Measurements from ENCODE around the gene GSTO1. TPM values are rescaled to one million over a fixed set of nuclear protein-coding genes. Genes with fewer than 3 reads are reported as not detected.
A peak's percentile ranks its signal among the peaks of the same experiment; 100 is the strongest.

GSTO1 gene
- total RNA-seq, 2 experiments from 2014 or later: 114 to 119 TPM

- Mint-ChIP-seq H3K4me3 (no peak overlapping the region), H3K9me3 (ENCODE audit: insufficient read depth) (no peaks in the 10 kb centered on the region), H3K27ac (no peak overlapping the region), H3K36me3 (ENCODE audit: low read depth) (peaks cover 80% of the 10 kb centered on the region), H3K4me1 (ENCODE audit: low read depth) (peaks cover 77% of the 10 kb centered on the region), H3K27me3 (ENCODE audit: low read depth) (no peaks in the 10 kb centered on the region)
- ChIA-PET CTCF (interaction anchor here (1.0 to 12.5 kb wide), 5 partner anchors 9 to 91 kb away, joined by 3 to 94 read pairs (median 7); partner anchors contain the start of gene CFAP58), POLR2A (interaction anchor here (2.6 kb wide), 1 partner anchor 9 kb away, joined by 11 read pairs; the partner anchor contains the start of gene GSTO1)
- no peak for DNase-seq
- ATAC-seq: no peak
Measured at GRCh38 chr10:104262055-104262454, 7.4 kb downstream of the GSTO1 start.

- ChIA-PET CTCF (interaction anchor here (1.4 to 6.2 kb wide), 2 partner anchors 9 to 10 kb away, joined by 5 to 31 read pairs; partner anchors contain the start of gene GSTO1), POLR2A (no interaction called here)
- Mint-ChIP-seq H3K36me3 (ENCODE audit: low read depth) (peaks cover 76% of the 10 kb centered on the region), H3K9me3 (ENCODE audit: insufficient read depth) (no peaks in the 10 kb centered on the region), H3K4me3 (no peak overlapping the region), H3K4me1 (ENCODE audit: low read depth) (peaks cover 78% of the 10 kb centered on the region), H3K27ac (no peak overlapping the region), H3K27me3 (ENCODE audit: low read depth) (no peaks in the 10 kb centered on the region)
- DNase-seq (no peak), ATAC-seq (no peak)
Measured at GRCh38 chr10:104264783-104265182, 10.1 kb downstream of the GSTO1 start.

DNA sequence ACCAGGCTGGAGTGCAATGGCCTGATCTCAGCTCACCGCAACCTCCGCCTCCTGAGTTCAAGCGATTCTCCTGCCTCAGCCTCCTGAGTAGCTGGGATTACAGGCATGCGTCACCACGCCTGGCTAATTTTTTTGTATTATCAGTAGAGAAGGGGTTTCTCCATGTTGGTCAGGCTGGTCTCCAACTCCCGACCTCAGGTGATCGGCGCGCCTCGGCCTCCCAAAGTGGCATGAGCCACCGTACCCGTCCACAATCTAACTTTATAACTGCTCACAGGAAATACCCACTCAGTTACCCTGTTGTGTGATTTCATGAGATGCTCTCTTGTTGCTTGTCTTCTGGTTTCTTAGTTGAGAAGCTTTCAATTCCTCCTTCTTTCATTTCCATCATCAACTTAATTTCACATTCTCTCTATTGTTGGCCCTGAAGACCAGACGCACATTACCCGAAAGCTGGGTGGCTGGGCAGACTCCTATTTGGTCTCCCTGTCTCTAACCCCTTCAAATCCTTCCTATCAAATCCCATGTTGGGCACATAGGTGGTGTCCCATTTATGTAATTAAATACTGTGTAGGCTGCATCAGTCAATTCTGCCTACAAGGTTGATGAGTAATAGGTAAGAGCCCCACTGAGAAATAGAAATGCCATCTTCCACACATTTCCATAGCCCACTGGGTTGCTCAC lies 13.2 kb downstream of the GSTO1 start:
- Mint-ChIP-seq H3K4me1 (ENCODE audit: low read depth) (peaks cover 51% of the 10 kb centered on the region), H3K27ac (peak overlapping the region; percentile 86), H3K4me3 (peak overlapping the region; percentile 87), H3K27me3 (ENCODE audit: low read depth) (no peaks in the 10 kb centered on the region), H3K36me3 (ENCODE audit: low read depth) (peaks cover 48% of the 10 kb centered on the region), H3K9me3 (ENCODE audit: insufficient read depth) (no peaks in the 10 kb centered on the region)
- ChIA-PET CTCF (interaction anchor here (0.8 to 13.0 kb wide), 4 partner anchors 12 to 83 kb away, joined by 3 to 85 read pairs (median 20); partner anchors contain the start of gene GSTO1), POLR2A (interaction anchor here (1.1 to 4.8 kb wide), 3 partner anchors 11 to 146 kb away, joined by 4 to 34 read pairs (median 6); partner anchors contain the start of genes GSTO1, ITPRIP and SFR1)
- ATAC-seq: no peak
- DNase-seq: no peak

GRCh38 chr10:104268405-104268712 lies 13.7 kb downstream of the GSTO1 start:
- ATAC-seq: no peak
- POLR2A ChIA-PET: interaction anchor here (1.0 to 4.8 kb wide), 6 partner anchors 12 to 146 kb away, joined by 3 to 34 read pairs (median 4); partner anchors contain the start of genes CFAP43, GSTO1, ITPRIP and SFR1
- Mint-ChIP-seq H3K27ac (peak overlapping the region; percentile 86), H3K27me3 (ENCODE audit: low read depth) (no peaks in the 10 kb centered on the region), H3K9me3 (ENCODE audit: insufficient read depth) (no peaks in the 10 kb centered on the region), H3K4me1 (ENCODE audit: low read depth) (peaks cover 51% of the 10 kb centered on the region), H3K36me3 (ENCODE audit: low read depth) (peaks cover 46% of the 10 kb centered on the region), H3K4me3 (peak overlapping the region; percentile 87)
- no peak for DNase-seq
- CTCF ChIA-PET: interaction anchor here (0.6 to 13.0 kb wide), 8 partner anchors 10 to 85 kb away, joined by 3 to 85 read pairs (median 9); partner anchors contain the start of genes CFAP58 and GSTO1

DNA sequence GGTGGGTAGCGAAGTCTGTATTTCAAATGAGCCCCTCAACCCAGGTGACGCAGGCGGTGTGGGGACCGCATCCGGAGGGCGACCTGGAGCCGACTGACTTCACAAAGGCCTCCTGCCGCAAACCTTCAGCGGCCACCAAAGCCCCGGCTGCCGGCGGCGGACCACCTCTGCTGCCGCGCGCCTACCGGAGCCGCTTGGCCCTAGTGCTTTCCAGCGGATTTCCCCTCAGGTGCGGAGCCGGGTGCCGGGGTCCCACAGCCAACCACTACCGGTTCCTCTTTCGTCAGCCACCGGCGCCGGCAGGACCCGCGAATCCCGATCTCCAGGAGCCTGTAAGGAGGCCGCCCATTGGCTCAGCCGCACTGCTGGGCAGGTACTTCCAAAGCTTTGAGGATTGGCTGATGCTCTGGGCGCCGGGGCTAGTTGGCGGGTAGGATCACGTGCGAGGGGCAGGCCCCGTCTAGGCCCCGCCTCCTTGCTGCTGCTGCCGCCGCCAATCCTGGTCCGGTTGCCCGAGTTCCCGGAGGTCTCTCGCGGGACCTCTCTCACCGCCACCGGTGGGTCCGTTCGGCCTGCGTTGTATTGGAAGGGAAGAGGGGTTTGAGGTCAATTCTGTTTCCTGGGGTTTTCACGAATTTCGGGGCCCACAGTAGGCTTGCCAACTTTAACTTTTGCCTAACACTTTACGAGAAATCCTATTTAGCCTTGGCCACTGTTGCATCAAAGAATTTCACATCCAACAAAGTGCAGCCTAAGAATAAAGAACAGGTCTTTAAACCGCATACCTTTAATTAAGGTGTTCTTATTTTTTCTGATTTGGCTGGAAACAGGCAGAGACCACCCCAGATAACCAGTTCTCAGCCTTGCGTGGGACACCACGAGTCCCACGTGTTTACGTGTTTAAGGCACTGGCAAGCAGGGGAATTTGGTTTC lies 14.3 kb downstream of the GSTO1 start, which contains the start of gene GSTO2:
GSTO2 (plus strand) TSS at position 472 of the 933 bp plus-strand sequence. CDS start 5,732 bp downstream, outside the sequence.
- peak; percentile 99 for DNase-seq
- ATAC-seq: peak; percentile 99
- peak within 1 kb of the TSS; percentile 87 for H3K4me3 Mint-ChIP-seq
- peaks cover under 1% of the 10 kb centered on the region for H3K27me3 Mint-ChIP-seq (ENCODE audit: low read depth)
- no peaks in the 10 kb centered on the region for H3K9me3 Mint-ChIP-seq (ENCODE audit: insufficient read depth)
- ChIA-PET CTCF (interaction anchor here (0.6 to 13.0 kb wide), 9 partner anchors 9 to 84 kb away, joined by 3 to 85 read pairs (median 7); partner anchors contain the start of genes CFAP58 and GSTO1), POLR2A (interaction anchor here (0.6 to 4.8 kb wide), 8 partner anchors 13 to 84 kb away, joined by 3 to 34 read pairs (median 3); partner anchors contain the start of genes CFAP43, GSTO1 and ITPRIP)
- H3K27ac Mint-ChIP-seq: peak within 1 kb of the TSS; percentile 86
- peaks cover 41% of the 10 kb centered on the region for H3K36me3 Mint-ChIP-seq (ENCODE audit: low read depth)
- peaks cover 48% of the 10 kb centered on the region for H3K4me1 Mint-ChIP-seq (ENCODE audit: low read depth)

DNA sequence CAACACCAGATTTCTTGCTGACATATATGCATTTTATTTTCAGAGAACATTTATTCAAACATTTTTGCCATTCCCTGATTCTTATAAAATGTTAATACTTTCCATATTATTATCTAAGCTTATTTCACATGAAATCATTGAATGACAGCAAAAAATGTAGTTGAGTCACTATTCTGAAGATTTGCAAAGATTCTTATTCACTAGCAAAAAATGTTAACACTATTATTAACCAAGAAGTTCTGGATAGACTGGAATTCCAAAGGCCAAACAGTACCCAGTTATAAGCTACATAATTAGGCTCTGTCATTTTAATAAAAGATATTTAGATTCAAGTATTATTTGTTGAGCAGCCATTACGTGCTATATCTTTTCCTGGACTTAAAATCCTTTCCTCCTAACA lies 18.6 kb downstream of the GSTO1 start:
- ChIA-PET CTCF (interaction anchor here (1.0 to 13.0 kb wide), 14 partner anchors 15 to 385 kb away, joined by 4 to 265 read pairs (median 16); partner anchors contain the start of genes CFAP43, CFAP58, GSTO1 and ITPRIP), POLR2A (interaction anchor here (0.6 to 1.2 kb wide), 3 partner anchors 10 to 152 kb away, joined by 3 to 4 read pairs (median 3); no protein-coding TSS in a partner anchor)
- Mint-ChIP-seq H3K27ac (no peak overlapping the region), H3K27me3 (ENCODE audit: low read depth) (peaks cover 16% of the 10 kb centered on the region), H3K4me1 (ENCODE audit: low read depth) (peaks cover 19% of the 10 kb centered on the region), H3K4me3 (no peak overlapping the region), H3K9me3 (ENCODE audit: insufficient read depth) (no peaks in the 10 kb centered on the region), H3K36me3 (ENCODE audit: low read depth) (peaks cover 6% of the 10 kb centered on the region)
- DNase-seq (no peak), ATAC-seq (no peak)

- Mint-ChIP-seq H3K36me3 (ENCODE audit: low read depth) (no peaks in the 10 kb centered on the region), H3K4me3 (peak overlapping the region; percentile 45), H3K27ac (no peak overlapping the region), H3K4me1 (ENCODE audit: low read depth) (peaks cover 16% of the 10 kb centered on the region), H3K9me3 (ENCODE audit: insufficient read depth) (no peaks in the 10 kb centered on the region), H3K27me3 (ENCODE audit: low read depth) (peaks cover 16% of the 10 kb centered on the region)
- ChIA-PET CTCF (interaction anchor here (0.6 to 13.0 kb wide), 29 partner anchors 9 to 1671 kb away, joined by 3 to 265 read pairs (median 6); partner anchors contain the start of genes CFAP43, CFAP58, GSTO1 and ITPRIP), POLR2A (interaction anchor here (0.6 to 1.6 kb wide), 5 partner anchors 48 to 153 kb away, joined by 3 to 7 read pairs (median 3); partner anchors contain the start of gene ITPRIP)
- ATAC-seq (no peak), DNase-seq (no peak)
Measured at GRCh38 chr10:104273899-104274575, 19.3 kb downstream of the GSTO1 start.

GRCh38 chr10:104274762-104275721 lies 20.4 kb downstream of the GSTO1 start:
- Mint-ChIP-seq H3K4me3 (peak overlapping the region; percentile 45), H3K9me3 (ENCODE audit: insufficient read depth) (no peaks in the 10 kb centered on the region), H3K27me3 (ENCODE audit: low read depth) (peaks cover 20% of the 10 kb centered on the region), H3K27ac (no peak overlapping the region), H3K4me1 (ENCODE audit: low read depth) (peaks cover 8% of the 10 kb centered on the region), H3K36me3 (ENCODE audit: low read depth) (no peaks in the 10 kb centered on the region)
- ATAC-seq (peak; percentile 90), DNase-seq (peak; percentile 49)
- POLR2A ChIA-PET: interaction anchor here (0.6 to 1.6 kb wide), 3 partner anchors 47 to 63 kb away, joined by 3 to 7 read pairs (median 3); partner anchors contain the start of gene ITPRIP
- CTCF ChIA-PET: interaction anchor here (0.7 to 13.0 kb wide), 28 partner anchors 8 to 1670 kb away, joined by 3 to 265 read pairs (median 6); partner anchors contain the start of genes CFAP43, CFAP58, GSTO1 and ITPRIP

- H3K4me3 Mint-ChIP-seq: no peak overlapping the region
- no peaks in the 10 kb centered on the region for H3K36me3 Mint-ChIP-seq (ENCODE audit: low read depth)
- H3K27ac Mint-ChIP-seq: no peak overlapping the region
- peaks cover 8% of the 10 kb centered on the region for H3K4me1 Mint-ChIP-seq (ENCODE audit: low read depth)
- ATAC-seq: no peak
- POLR2A ChIA-PET: no interaction called here
- CTCF ChIA-PET: interaction anchor here (1.2 to 13.0 kb wide), 6 partner anchors 9 to 154 kb away, joined by 4 to 265 read pairs (median 90); partner anchors contain the start of genes CFAP58, GSTO1 and SFR1
- no peaks in the 10 kb centered on the region for H3K9me3 Mint-ChIP-seq (ENCODE audit: insufficient read depth)
- peaks cover 21% of the 10 kb centered on the region for H3K27me3 Mint-ChIP-seq (ENCODE audit: low read depth)
- DNase-seq: no peak
Measured at GRCh38 chr10:104276192-104276591, 21.5 kb downstream of the GSTO1 start.

Measured in activated CD8-positive, alpha-beta T cell treated with anti-CD3 and anti-CD28 coated beads, Interleukin-2, amount 10 ng/mL, durations not matched to agents 7 days and 5 days (primary cell).